ENCODE results near the gene PARD3B.

The PARD3B gene

GRCh38 chr2:205474741-205475415 is 929.6 kb downstream of the PARD3B start:
- Histone ChIP-seq H3K4me1 (ENCODE audit: insufficient read depth, low read length) (no peaks in the 10 kb centered on the region), H3K9ac (ENCODE audit: low read depth, low read length) (no peak overlapping the region), H3K4me3 (ENCODE audit: low read depth in 1 of 2, low read length in 2 of 2) (no peak overlapping the region), H3K79me2 (ENCODE audit: insufficient read depth, low read length) (no peaks in the 10 kb centered on the region), H3K27me3 (ENCODE audit: insufficient read depth, low read length, poor library complexity) (no peaks in the 10 kb centered on the region), H3K27ac (ENCODE audit: low read length) (no peak overlapping the region), H3K9me3 (ENCODE audit: insufficient read depth, low read length, severe bottlenecking) (no peaks in the 10 kb centered on the region), H4K20me1 (ENCODE audit: insufficient read depth, low read length) (no peaks in the 10 kb centered on the region), H2AFZ (ENCODE audit: low read depth, low read length) (no peak overlapping the region), H3K4me2 (ENCODE audit: insufficient read depth, low read length) (no peak overlapping the region), H3K36me3 (ENCODE audit: insufficient read depth, low read length) (no peaks in the 10 kb centered on the region)
- DNase-seq (no peak), ATAC-seq (ENCODE audit: insufficient read depth, low read depth) (no peak)
- TF ChIP-seq CTCF (IDR thresholded peaks at IDR 0.05; ENCODE audit: borderline replicate concordance, extremely low read depth, low read length, poor library complexity, severe bottlenecking), result no peak
- no peak for TF ChIP-seq EZH2 (IDR thresholded peaks at IDR 0.05; ENCODE audit: borderline replicate concordance, low read depth, low read length, severe bottlenecking)

GRCh38 chr2:205475416-205475768 is 930.1 kb downstream of the PARD3B start:
- H3K4me3 ChIP-seq (ENCODE audit: low read depth in 1 of 2, low read length in 2 of 2), result no peak overlapping the region
- no peak overlapping the region for H3K4me2 ChIP-seq (ENCODE audit: insufficient read depth, low read length)
- no peak overlapping the region for H3K27ac ChIP-seq (ENCODE audit: low read length)
- H3K4me1 ChIP-seq (ENCODE audit: insufficient read depth, low read length), result no peaks in the 10 kb centered on the region
- no peak overlapping the region for H2AFZ ChIP-seq (ENCODE audit: low read depth, low read length)
- no peaks in the 10 kb centered on the region for H3K36me3 ChIP-seq (ENCODE audit: insufficient read depth, low read length)
- H3K9ac ChIP-seq (ENCODE audit: low read depth, low read length), result no peak overlapping the region
- no peaks in the 10 kb centered on the region for H3K27me3 ChIP-seq (ENCODE audit: insufficient read depth, low read length, poor library complexity)
- no peaks in the 10 kb centered on the region for H3K9me3 ChIP-seq (ENCODE audit: insufficient read depth, low read length, severe bottlenecking)
- TF ChIP-seq CTCF (IDR thresholded peaks at IDR 0.05; ENCODE audit: borderline replicate concordance, extremely low read depth, low read length, poor library complexity, severe bottlenecking) (no peak), EZH2 (IDR thresholded peaks at IDR 0.05; ENCODE audit: borderline replicate concordance, low read depth, low read length, severe bottlenecking) (no peak)
- H4K20me1 ChIP-seq (ENCODE audit: insufficient read depth, low read length), result no peaks in the 10 kb centered on the region
- H3K79me2 ChIP-seq (ENCODE audit: insufficient read depth, low read length), result no peaks in the 10 kb centered on the region
- ATAC-seq (ENCODE audit: insufficient read depth, low read depth) (no peak), DNase-seq (no peak)

GRCh38 chr2:205477016-205477705 is 931.9 kb downstream of the PARD3B start:
- no peaks in the 10 kb centered on the region for H3K36me3 ChIP-seq (ENCODE audit: insufficient read depth, low read length)
- no peak overlapping the region for H3K4me3 ChIP-seq (ENCODE audit: low read depth in 1 of 2, low read length in 2 of 2)
- H3K79me2 ChIP-seq (ENCODE audit: insufficient read depth, low read length), result no peaks in the 10 kb centered on the region
- H4K20me1 ChIP-seq (ENCODE audit: insufficient read depth, low read length), result no peaks in the 10 kb centered on the region
- H3K9ac ChIP-seq (ENCODE audit: low read depth, low read length), result no peak overlapping the region
- no peak for DNase-seq
- no peak overlapping the region for H2AFZ ChIP-seq (ENCODE audit: low read depth, low read length)
- no peak overlapping the region for H3K27ac ChIP-seq (ENCODE audit: low read length)
- no peaks in the 10 kb centered on the region for H3K4me1 ChIP-seq (ENCODE audit: insufficient read depth, low read length)
- no peak for TF ChIP-seq EZH2 (IDR thresholded peaks at IDR 0.05; ENCODE audit: borderline replicate concordance, low read depth, low read length, severe bottlenecking)
- no peaks in the 10 kb centered on the region for H3K27me3 ChIP-seq (ENCODE audit: insufficient read depth, low read length, poor library complexity)
- ATAC-seq (ENCODE audit: insufficient read depth, low read depth), result no peak
- no peaks in the 10 kb centered on the region for H3K9me3 ChIP-seq (ENCODE audit: insufficient read depth, low read length, severe bottlenecking)
- no peak overlapping the region for H3K4me2 ChIP-seq (ENCODE audit: insufficient read depth, low read length)

GRCh38 chr2:205481861-205482260 is 936.6 kb downstream of the PARD3B start:
- Histone ChIP-seq H4K20me1 (ENCODE audit: insufficient read depth, low read length) (no peaks in the 10 kb centered on the region), H3K79me2 (ENCODE audit: insufficient read depth, low read length) (no peaks in the 10 kb centered on the region), H2AFZ (ENCODE audit: low read depth, low read length) (no peak overlapping the region), H3K4me2 (ENCODE audit: insufficient read depth, low read length) (no peak overlapping the region), H3K27ac (ENCODE audit: low read length) (no peak overlapping the region), H3K4me3 (ENCODE audit: low read depth in 1 of 2, low read length in 2 of 2) (no peak overlapping the region), H3K27me3 (ENCODE audit: insufficient read depth, low read length, poor library complexity) (no peaks in the 10 kb centered on the region), H3K36me3 (ENCODE audit: insufficient read depth, low read length) (no peaks in the 10 kb centered on the region), H3K9ac (ENCODE audit: low read depth, low read length) (no peak overlapping the region), H3K9me3 (ENCODE audit: insufficient read depth, low read length, severe bottlenecking) (no peaks in the 10 kb centered on the region), H3K4me1 (ENCODE audit: insufficient read depth, low read length) (no peaks in the 10 kb centered on the region)
- ATAC-seq (ENCODE audit: insufficient read depth, low read depth) (no peak), DNase-seq (no peak)
- no peak for TF ChIP-seq CTCF (IDR thresholded peaks at IDR 0.05; ENCODE audit: borderline replicate concordance, extremely low read depth, low read length, poor library complexity, severe bottlenecking)
- no peak for TF ChIP-seq EZH2 (IDR thresholded peaks at IDR 0.05; ENCODE audit: borderline replicate concordance, low read depth, low read length, severe bottlenecking)

Measured in DND-41 (cell line).